HL-60 (cell line): Measurements from ENCODE around the gene NDRG4.

Experiments
- CTCF ChIP-seq: IDR thresholded peaks from one replicate; pipeline ENCODE4 v1.5.1; 2011; ENCODE audit warnings: low read length, control low read depth, inconsistent platforms; ENCODE audit not compliant: insufficient read depth
- GABPA ChIP-seq: IDR thresholded peaks from 2 replicates; pipeline ENCODE4 v1.6.1; 2012; ENCODE audit warnings: low read depth
- POLR2AphosphoS5 ChIP-seq: IDR thresholded peaks from 2 replicates; pipeline ENCODE4 v1.6.1; 2012; ENCODE audit warnings: low read depth
- SPI1 ChIP-seq: IDR thresholded peaks from 2 replicates; pipeline ENCODE4 v1.6.1; 2012; ENCODE audit warnings: low read depth, mild to moderate bottlenecking, borderline replicate concordance

- no peak for TF ChIP-seq CTCF
- TF ChIP-seq GABPA, result no peak
- no peak for TF ChIP-seq POLR2AphosphoS5
- no peak for TF ChIP-seq SPI1
These were observed 14.6 kb upstream of the NDRG4 start for GRCh38 chr16:58485184-58485887.
